ENCODE data around the gene ZNF791.
A peak's percentile ranks its signal among the peaks of the same experiment; 100 is the strongest.

Gene ZNF791

DNA sequence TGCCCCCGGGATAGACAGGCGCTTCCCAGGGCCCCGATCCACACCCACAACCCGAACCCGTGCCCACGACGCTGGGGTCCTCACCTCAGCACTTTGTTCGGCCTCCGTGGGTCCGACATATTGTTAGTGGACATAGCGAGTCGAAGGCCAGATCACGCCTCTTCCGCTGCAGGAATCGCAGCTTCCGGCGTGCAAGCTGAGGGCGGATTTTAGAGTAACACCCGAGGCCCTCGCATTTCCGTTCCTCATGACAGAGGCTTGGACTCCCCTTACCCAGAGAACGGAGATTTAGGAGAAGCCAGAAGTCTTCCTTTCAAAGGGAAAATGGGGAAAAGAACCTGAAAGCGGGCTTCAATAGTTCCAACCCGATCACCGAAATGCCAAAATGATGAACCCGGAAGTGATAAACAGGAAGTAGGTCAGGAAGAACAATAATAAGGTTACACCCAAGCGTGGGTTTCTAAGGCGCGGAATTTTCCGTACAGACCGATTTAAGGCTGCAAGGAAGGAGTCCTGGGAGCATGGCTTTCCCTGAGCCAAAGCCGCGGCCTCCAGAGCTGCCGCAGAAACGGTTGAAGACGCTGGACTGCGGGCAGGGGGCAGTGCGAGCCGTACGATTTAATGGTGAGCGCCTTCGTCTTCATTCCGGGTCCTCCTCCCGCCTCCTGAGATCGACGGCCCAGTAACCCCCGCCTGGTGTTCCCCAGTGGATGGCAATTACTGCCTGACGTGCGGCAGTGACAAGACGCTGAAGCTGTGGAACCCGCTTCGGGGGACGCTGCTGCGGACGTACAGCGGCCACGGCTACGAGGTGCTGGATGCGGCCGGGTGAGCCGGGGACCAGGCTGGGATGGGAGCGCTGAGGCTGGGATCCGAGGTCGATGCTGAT, 58.8 kb downstream of the ZNF791 start (continued):
- TF ChIP-seq, protein P1, sequence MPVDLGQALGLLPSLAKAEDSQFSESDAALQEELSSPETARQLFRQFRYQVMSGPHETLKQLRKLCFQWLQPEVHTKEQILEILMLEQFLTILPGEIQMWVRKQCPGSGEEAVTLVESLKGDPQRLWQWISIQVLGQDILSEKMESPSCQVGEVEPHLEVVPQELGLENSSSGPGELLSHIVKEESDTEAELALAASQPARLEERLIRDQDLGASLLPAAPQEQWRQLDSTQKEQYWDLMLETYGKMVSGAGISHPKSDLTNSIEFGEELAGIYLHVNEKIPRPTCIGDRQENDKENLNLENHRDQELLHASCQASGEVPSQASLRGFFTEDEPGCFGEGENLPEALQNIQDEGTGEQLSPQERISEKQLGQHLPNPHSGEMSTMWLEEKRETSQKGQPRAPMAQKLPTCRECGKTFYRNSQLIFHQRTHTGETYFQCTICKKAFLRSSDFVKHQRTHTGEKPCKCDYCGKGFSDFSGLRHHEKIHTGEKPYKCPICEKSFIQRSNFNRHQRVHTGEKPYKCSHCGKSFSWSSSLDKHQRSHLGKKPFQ (tag by site-specific recombination; IDR thresholded peaks at IDR 0.05) = peak; percentile 47
- peak; percentile 95 for TF ChIP-seq KLF16 (tag by site-specific recombination; IDR thresholded peaks at IDR 0.05)
- peak; percentile 93 for TF ChIP-seq ZFHX2 (tag by site-specific recombination; conservative IDR thresholded peaks at IDR 0.05)
- no peak for TF ChIP-seq ZNF768 (tag by site-specific recombination; IDR thresholded peaks at IDR 0.05)
- TF ChIP-seq ZNF571 (tag by site-specific recombination; IDR thresholded peaks at IDR 0.05) = no peak
- TF ChIP-seq ZNF324 (tag by site-specific recombination; IDR thresholded peaks at IDR 0.05) = peak; percentile 98
- peak; percentile 80; the same call in 1 of the 2 replicates for TF ChIP-seq ZSCAN5A (tag by site-specific recombination; IDR thresholded peaks at IDR 0.05)
- TF ChIP-seq BCL11A (tag by site-specific recombination; IDR thresholded peaks at IDR 0.05; ENCODE audit: low read depth) = no peak
- TF ChIP-seq, protein P2, sequence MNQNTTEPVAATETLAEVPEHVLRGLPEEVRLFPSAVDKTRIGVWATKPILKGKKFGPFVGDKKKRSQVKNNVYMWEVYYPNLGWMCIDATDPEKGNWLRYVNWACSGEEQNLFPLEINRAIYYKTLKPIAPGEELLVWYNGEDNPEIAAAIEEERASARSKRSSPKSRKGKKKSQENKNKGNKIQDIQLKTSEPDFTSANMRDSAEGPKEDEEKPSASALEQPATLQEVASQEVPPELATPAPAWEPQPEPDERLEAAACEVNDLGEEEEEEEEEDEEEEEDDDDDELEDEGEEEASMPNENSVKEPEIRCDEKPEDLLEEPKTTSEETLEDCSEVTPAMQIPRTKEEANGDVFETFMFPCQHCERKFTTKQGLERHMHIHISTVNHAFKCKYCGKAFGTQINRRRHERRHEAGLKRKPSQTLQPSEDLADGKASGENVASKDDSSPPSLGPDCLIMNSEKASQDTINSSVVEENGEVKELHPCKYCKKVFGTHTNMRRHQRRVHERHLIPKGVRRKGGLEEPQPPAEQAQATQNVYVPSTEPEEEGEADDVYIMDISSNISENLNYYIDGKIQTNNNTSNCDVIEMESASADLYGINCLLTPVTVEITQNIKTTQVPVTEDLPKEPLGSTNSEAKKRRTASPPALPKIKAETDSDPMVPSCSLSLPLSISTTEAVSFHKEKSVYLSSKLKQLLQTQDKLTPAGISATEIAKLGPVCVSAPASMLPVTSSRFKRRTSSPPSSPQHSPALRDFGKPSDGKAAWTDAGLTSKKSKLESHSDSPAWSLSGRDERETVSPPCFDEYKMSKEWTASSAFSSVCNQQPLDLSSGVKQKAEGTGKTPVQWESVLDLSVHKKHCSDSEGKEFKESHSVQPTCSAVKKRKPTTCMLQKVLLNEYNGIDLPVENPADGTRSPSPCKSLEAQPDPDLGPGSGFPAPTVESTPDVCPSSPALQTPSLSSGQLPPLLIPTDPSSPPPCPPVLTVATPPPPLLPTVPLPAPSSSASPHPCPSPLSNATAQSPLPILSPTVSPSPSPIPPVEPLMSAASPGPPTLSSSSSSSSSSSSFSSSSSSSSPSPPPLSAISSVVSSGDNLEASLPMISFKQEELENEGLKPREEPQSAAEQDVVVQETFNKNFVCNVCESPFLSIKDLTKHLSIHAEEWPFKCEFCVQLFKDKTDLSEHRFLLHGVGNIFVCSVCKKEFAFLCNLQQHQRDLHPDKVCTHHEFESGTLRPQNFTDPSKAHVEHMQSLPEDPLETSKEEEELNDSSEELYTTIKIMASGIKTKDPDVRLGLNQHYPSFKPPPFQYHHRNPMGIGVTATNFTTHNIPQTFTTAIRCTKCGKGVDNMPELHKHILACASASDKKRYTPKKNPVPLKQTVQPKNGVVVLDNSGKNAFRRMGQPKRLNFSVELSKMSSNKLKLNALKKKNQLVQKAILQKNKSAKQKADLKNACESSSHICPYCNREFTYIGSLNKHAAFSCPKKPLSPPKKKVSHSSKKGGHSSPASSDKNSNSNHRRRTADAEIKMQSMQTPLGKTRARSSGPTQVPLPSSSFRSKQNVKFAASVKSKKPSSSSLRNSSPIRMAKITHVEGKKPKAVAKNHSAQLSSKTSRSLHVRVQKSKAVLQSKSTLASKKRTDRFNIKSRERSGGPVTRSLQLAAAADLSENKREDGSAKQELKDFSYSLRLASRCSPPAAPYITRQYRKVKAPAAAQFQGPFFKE (tag by site-specific recombination; IDR thresholded peaks at IDR 0.05; ENCODE audit: borderline replicate concordance) = no peak
- TF ChIP-seq KLF10 (tag by site-specific recombination; IDR thresholded peaks at IDR 0.05) = peak; percentile 86; the same call in 1 of the 2 replicates
- no peak for TF ChIP-seq ZNF514 (tag by site-specific recombination; IDR thresholded peaks at IDR 0.05)
- no peak for TF ChIP-seq SCRT2 (tag by site-specific recombination; IDR thresholded peaks at IDR 0.05)
- TF ChIP-seq ZNF670 (tag by site-specific recombination; IDR thresholded peaks at IDR 0.05; ENCODE audit: low read depth) = no peak
- no peak for TF ChIP-seq ZNF211 (tag by site-specific recombination; IDR thresholded peaks at IDR 0.05; ENCODE audit: low read depth)
- peak; percentile 79; the same call in 1 of the 2 replicates for TF ChIP-seq ZNF610 (tag by site-specific recombination; IDR thresholded peaks at IDR 0.05; ENCODE audit: borderline replicate concordance)
- no peak for TF ChIP-seq ZNF777 (tag by site-specific recombination; IDR thresholded peaks at IDR 0.05; ENCODE audit: borderline replicate concordance)
- TF ChIP-seq IKZF3 (tag by site-specific recombination; IDR thresholded peaks at IDR 0.05) = no peak; the same call in 1 of the 2 replicates
- no peak for TF ChIP-seq ZNF776 (tag by site-specific recombination; IDR thresholded peaks at IDR 0.05; ENCODE audit: borderline replicate concordance)
- TF ChIP-seq ZNF544 (tag by site-specific recombination; IDR thresholded peaks at IDR 0.05) = no peak
- peak; percentile 99 for TF ChIP-seq ZNF518A (tag by site-specific recombination; conservative IDR thresholded peaks at IDR 0.05; ENCODE audit: low read depth)
- TF ChIP-seq, protein P3, sequence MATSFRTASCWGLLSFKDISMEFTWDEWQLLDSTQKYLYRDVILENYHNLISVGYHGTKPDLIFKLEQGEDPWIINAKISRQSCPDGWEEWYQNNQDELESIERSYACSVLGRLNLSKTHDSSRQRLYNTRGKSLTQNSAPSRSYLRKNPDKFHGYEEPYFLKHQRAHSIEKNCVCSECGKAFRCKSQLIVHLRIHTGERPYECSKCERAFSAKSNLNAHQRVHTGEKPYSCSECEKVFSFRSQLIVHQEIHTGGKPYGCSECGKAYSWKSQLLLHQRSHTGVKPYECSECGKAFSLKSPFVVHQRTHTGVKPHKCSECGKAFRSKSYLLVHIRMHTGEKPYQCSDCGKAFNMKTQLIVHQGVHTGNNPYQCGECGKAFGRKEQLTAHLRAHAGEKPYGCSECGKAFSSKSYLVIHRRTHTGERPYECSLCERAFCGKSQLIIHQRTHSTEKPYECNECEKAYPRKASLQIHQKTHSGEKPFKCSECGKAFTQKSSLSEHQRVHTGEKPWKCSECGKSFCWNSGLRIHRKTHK (tag by site-specific recombination; IDR thresholded peaks at IDR 0.05) = no peak
- no peak for TF ChIP-seq ZNF529 (tag by site-specific recombination; IDR thresholded peaks at IDR 0.05; ENCODE audit: insufficient replicate concordance)
- TF ChIP-seq ZBTB21 (tag by site-specific recombination; IDR thresholded peaks at IDR 0.05) = peak; percentile 70; the same call in 1 of the 2 replicates

Data from HEK293 (cell line).